ENCODE measurements around the gene TUBA1C. TPM values are rescaled to one million over a fixed set of nuclear protein-coding genes. Genes with fewer than 3 reads are reported as not detected.
A peak's percentile ranks its signal among the peaks of the same experiment; 100 is the strongest.

TUBA1C gene
- total and polyA plus RNA-seq, 2 of the 4 experiments (the other 2 are of a cell fraction): 1,420 to 2,555 TPM

DNA sequence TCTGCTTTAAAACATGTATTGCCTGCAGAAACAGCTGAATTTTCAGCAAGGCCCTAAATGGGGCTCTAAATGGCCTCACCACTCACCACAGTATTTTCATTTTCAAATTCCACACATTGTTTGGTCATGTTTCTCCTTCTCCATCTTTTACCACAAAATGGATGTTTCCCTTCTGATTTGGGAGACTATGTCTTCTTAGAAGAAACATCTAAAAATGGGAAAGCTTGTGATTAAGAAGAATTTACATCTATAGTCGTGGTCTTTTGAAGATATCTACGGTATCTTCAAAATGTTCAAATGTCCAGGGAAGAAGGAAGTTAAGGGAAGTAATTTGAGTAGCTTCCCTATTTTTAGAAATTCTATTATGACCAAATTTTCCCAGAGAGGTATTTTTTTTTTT is 20.7 kb upstream of the TUBA1C start:
- H3K9me3 ChIP-seq (ENCODE audit: control insufficient read depth, insufficient read depth, low read length): no peaks in the 10 kb centered on the region
- no peak overlapping the region; the same call in 2 of the 3 replicates for H2BK15ac ChIP-seq (ENCODE audit: low read depth, low read length)
- no TSS peak for BruUV-seq (replicated peaks)
- H2BK5ac ChIP-seq (ENCODE audit: low read depth, low read length, poor library complexity, severe bottlenecking): peak overlapping the region; percentile 92
- H3K36me3 ChIP-seq (ENCODE audit: control insufficient read depth, insufficient read depth, low read length): no peaks in the 10 kb centered on the region
- H3K79me1 ChIP-seq (ENCODE audit: low read depth in 1 of 2, low read length in 2 of 2): peaks cover 3 to 28% of the 10 kb centered on the region in 2 experiments; a peak in 3 of 4 replicates
- no peaks in the 10 kb centered on the region for H4K20me1 ChIP-seq (ENCODE audit: insufficient read depth, low read length)
- H3K18ac ChIP-seq (ENCODE audit: low read depth, low read length): peak overlapping the region; percentile 84
- peaks cover 11% of the 10 kb centered on the region for H3K9me1 ChIP-seq (ENCODE audit: insufficient read depth, low read length)
- no peaks in the 10 kb centered on the region for H3K27me3 ChIP-seq (ENCODE audit: control insufficient read depth, insufficient read depth, low read length)
- TF ChIP-seq RCOR1 (IDR thresholded peaks at IDR 0.05; ENCODE audit: insufficient replicate concordance, low read length) (no peak), FOS (IDR thresholded peaks at IDR 0.05; ENCODE audit: low read depth, low read length) (no peak), MAZ (IDR thresholded peaks at IDR 0.05; ENCODE audit: borderline replicate concordance, low read depth, low read length) (no peak), MXI1 (IDR thresholded peaks at IDR 0.05; ENCODE audit: borderline replicate concordance, low read depth, low read length) (no peak), POLR2A (IDR thresholded peaks at IDR 0.05; ENCODE audit: low read depth, low read length) (no peak), NFE2L2 (IDR thresholded peaks at IDR 0.05; ENCODE audit: low read depth, low read length) (no peak), MAFK (IDR thresholded peaks at IDR 0.05; ENCODE audit: low read depth, low read length) (no peak), SMC3 (IDR thresholded peaks at IDR 0.05; ENCODE audit: low read depth, low read length) (no peak), RAD21 (IDR thresholded peaks at IDR 0.05; ENCODE audit: low read length) (no peak)
- TF ChIP-seq, protein P1, sequence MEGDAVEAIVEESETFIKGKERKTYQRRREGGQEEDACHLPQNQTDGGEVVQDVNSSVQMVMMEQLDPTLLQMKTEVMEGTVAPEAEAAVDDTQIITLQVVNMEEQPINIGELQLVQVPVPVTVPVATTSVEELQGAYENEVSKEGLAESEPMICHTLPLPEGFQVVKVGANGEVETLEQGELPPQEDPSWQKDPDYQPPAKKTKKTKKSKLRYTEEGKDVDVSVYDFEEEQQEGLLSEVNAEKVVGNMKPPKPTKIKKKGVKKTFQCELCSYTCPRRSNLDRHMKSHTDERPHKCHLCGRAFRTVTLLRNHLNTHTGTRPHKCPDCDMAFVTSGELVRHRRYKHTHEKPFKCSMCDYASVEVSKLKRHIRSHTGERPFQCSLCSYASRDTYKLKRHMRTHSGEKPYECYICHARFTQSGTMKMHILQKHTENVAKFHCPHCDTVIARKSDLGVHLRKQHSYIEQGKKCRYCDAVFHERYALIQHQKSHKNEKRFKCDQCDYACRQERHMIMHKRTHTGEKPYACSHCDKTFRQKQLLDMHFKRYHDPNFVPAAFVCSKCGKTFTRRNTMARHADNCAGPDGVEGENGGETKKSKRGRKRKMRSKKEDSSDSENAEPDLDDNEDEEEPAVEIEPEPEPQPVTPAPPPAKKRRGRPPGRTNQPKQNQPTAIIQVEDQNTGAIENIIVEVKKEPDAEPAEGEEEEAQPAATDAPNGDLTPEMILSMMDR (conservative IDR thresholded peaks at IDR 0.05; ENCODE audit: low read depth, low read length): no peak
- H4K5ac ChIP-seq (ENCODE audit: low read depth, low read length): peak overlapping the region; percentile 82; the same call in 1 of the 2 replicates
- H4K91ac ChIP-seq (ENCODE audit: insufficient read depth, low read depth, low read length): no peak overlapping the region; the same call in 1 of the 2 replicates
- 0 out of 2 replicates have a peak overlapping the region, but pooled peaks have one; percentile 6 for H2BK20ac ChIP-seq (ENCODE audit: low read depth, low read length)
- no peak overlapping the region for H3K56ac ChIP-seq (ENCODE audit: extremely low read depth, insufficient read depth, low read length)
- DNase-seq (peak; percentile 82), ATAC-seq (ENCODE audit: low read depth) (peak; percentile 84)
- ChIA-PET CTCF (interaction anchor here (0.6 to 1.2 kb wide), 8 partner anchors 8 to 505 kb away, joined by 3 to 6 read pairs (median 4); partner anchors contain the start of gene TUBA1B), POLR2A (ENCODE audit: unreplicated experiment) (interaction anchor here (0.6 to 2.0 kb wide), 6 partner anchors 9 to 117 kb away, joined by 3 to 6 read pairs (median 4); partner anchors contain the start of genes TUBA1B and TUBA1C)
- H3K23ac ChIP-seq (ENCODE audit: low read depth, low read length): no peak overlapping the region; the same call in 1 of the 2 replicates
- in situ Hi-C loops (cut with MboI; ENCODE audit: low sequenced_read_pairs) (no loop called here), dilution Hi-C loops (cut with HindIII; ENCODE audit: low sequenced_read_pairs, unreplicated experiment) (no loop called here), intact Hi-C loops (cut with micrococcal nuclease) (no loop called here)
- H2AFZ ChIP-seq (replicated peaks; ENCODE audit: low read length, poor library complexity): no peak overlapping the region
- H2BK120ac ChIP-seq (ENCODE audit: low read depth, low read length): peak overlapping the region; percentile 88; the same call in 1 of the 2 replicates
- H3K4me3 ChIP-seq (ENCODE audit: insufficient read depth, low read depth, low read length): no peak overlapping the region
- H3K4me1 ChIP-seq (ENCODE audit: control insufficient read depth, insufficient read depth, low read length): peaks cover 12% of the 10 kb centered on the region
- H2AK5ac ChIP-seq (ENCODE audit: low read depth, low read length): no peak overlapping the region
- peak overlapping the region; percentile 92; the same call in 1 of the 2 replicates for H3K27ac ChIP-seq (ENCODE audit: insufficient read depth, low read length)
- no peak overlapping the region; the same call in 1 of the 2 replicates for H3K14ac ChIP-seq (replicated peaks; ENCODE audit: low read depth, low read length)
- no peak overlapping the region; the same call in 1 of the 2 replicates for H3K9ac ChIP-seq (ENCODE audit: low read depth, low read length)
- peak overlapping the region; percentile 82; the same call in 1 of the 2 replicates for H3K4me2 ChIP-seq (ENCODE audit: low read depth, low read length)
- H4K8ac ChIP-seq (ENCODE audit: low read depth in 2 of 2, low read length in 2 of 2): peak overlapping the region; percentile 48 to 82; a peak in 3 of 4 replicates
- WGBS, 2 experiments (ENCODE audit: extremely low coverage in 2 of 2, insufficient read length in 1 of 2): no CpG with 5 or more reads among the region's 2 CpGs
- peak overlapping the region; percentile 6; the same call in 1 of the 2 replicates for H3K4ac ChIP-seq (ENCODE audit: low read depth, low read length)
- no peak overlapping the region for H2AK9ac ChIP-seq (replicated peaks; ENCODE audit: low read depth, low read length, poor library complexity)

Measured in IMR-90 (cell line).